Fibroblast of the aortic adventitia (primary cell): ENCODE data around the gene MANEAL. TPM values are rescaled to one million over a fixed set of nuclear protein-coding genes. Genes with fewer than 3 reads are reported as not detected.
"Not testable (repeated sequence)": the region's sequence is repeated elsewhere in the genome, so short reads cannot be mapped to it uniquely, and the experiment has no call there.

Experiments
- DNase-seq: peaks from one replicate; pipeline ENCODE4 v3.0.0-alpha.2; 2010; ENCODE audit warnings: low read depth
- H3K4me3 ChIP-seq: 2 replicates; pipeline ENCODE4 v1.5.1; 2011; ENCODE audit warnings: low read depth, mild to moderate bottlenecking, control low read depth, low read length, moderate library complexity
- total RNA-seq: library from RNA; depleted of rRNA; stranded (reverse); fragments of >200 nt; gene quantifications from 2 replicates; pipeline ENCODE4 v1.2.3, GENCODE V29; 2012; ENCODE audit warnings: low replicate concordance
- TF ChIP-seq, protein P1 (sequence below): IDR thresholded peaks from 2 replicates; pipeline ENCODE4 v1.5.1; 2011; ENCODE audit warnings: mild to moderate bottlenecking, low read length, control low read depth, inconsistent platforms; ENCODE audit not compliant: insufficient read depth

Gene MANEAL
- total RNA-seq, 1 donor: 0.99 TPM

DNA sequence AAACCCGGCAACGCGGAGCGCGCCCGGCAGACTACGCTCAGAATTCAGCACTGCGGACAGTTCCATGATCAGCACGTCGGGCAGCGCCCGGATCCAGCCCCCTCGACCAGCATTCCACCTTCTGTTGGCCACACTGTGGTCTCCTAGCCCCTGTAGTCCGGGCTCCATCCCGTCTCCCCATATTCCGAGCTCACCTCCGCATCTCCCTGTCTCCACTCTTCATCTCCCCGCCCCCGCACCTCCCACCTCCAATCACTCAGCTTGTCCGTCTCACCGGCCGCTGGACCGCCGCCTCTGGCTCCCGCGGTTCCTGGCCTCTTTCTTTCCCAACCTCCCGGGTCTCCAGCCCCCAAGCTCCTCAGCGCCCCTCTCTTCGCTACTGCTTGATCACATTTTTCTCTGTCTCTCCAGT is 29.2 kb upstream of the MANEAL start:
- TF ChIP-seq, protein P1, sequence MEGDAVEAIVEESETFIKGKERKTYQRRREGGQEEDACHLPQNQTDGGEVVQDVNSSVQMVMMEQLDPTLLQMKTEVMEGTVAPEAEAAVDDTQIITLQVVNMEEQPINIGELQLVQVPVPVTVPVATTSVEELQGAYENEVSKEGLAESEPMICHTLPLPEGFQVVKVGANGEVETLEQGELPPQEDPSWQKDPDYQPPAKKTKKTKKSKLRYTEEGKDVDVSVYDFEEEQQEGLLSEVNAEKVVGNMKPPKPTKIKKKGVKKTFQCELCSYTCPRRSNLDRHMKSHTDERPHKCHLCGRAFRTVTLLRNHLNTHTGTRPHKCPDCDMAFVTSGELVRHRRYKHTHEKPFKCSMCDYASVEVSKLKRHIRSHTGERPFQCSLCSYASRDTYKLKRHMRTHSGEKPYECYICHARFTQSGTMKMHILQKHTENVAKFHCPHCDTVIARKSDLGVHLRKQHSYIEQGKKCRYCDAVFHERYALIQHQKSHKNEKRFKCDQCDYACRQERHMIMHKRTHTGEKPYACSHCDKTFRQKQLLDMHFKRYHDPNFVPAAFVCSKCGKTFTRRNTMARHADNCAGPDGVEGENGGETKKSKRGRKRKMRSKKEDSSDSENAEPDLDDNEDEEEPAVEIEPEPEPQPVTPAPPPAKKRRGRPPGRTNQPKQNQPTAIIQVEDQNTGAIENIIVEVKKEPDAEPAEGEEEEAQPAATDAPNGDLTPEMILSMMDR: no peak
- DNase-seq: peak; percentile 45
- no peak overlapping the region for H3K4me3 ChIP-seq

DNA sequence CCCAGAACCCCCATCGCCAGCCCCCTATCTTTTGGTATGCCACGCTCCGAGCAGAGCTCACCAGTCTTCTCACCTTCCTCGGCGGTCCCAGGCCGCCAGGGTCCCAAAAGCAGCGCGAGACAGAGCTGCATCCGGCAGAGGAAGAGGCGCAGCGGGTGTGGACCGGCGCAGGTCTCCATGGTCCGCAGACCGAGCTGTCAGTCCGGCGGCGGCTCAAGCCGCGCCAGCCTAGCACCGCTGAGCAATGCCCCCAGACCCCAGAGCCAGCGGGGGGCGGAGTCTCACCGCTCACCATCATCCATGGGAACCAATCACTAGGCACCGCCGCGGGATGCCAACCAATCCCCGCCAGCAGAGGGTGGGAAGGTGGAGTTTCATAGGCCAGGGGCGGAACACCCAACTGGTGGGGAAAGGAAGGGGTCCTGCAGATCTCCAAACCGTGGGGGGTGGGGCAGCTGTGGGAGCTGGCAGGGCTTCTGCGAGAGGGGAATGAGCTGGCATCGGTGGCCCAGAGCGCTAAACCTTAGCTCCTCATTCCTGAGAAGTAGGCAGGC is 28.7 kb upstream of the MANEAL start, which contains the start of gene EPHA10:
TSS of gene EPHA10 (minus strand) at position 233 of the 554 bp plus-strand sequence. CDS start at position 179, 54 bp downstream.
- H3K4me3 ChIP-seq: no peak within 1 kb of the TSS
- no peak for DNase-seq
- TF ChIP-seq, protein P1: no peak

DNA sequence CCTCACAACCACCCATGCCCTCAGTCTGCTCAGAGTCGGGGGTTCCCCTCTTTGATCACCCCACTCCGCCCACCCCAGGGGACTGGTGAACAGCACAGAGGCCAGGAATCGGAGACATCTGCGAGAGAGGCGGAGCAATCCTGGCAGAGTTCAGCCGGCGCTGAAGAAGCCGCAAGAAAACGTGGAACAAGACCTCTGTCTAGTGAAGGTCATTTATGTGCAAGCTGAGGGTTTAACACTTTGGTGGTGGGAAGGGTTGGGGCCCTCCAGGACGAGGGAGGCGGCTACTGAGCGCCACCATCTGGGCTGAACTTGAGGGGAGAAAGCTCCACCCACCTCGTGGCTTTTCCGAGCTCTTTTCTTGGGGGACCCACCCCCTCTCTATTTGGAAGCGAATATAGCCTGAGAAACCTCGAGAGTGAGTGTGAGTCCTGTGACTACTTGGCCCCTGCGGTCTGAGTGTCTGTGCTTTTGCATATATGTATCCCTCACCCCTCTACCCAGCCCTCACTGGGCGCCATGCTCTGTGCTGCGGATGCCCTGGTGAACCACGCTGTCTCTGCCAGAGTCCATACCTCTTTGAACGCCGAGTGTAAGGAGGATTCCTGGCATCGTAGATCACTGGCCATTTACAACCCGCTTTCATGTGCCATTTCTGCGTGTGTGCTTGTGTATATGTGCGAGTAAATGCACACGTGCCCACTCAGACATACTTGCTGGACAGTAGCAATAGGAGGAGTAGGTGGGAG is 27.6 kb upstream of the MANEAL start:
- no peak for DNase-seq
- H3K4me3 ChIP-seq: no peak overlapping the region
- TF ChIP-seq, protein P1: no peak

DNA sequence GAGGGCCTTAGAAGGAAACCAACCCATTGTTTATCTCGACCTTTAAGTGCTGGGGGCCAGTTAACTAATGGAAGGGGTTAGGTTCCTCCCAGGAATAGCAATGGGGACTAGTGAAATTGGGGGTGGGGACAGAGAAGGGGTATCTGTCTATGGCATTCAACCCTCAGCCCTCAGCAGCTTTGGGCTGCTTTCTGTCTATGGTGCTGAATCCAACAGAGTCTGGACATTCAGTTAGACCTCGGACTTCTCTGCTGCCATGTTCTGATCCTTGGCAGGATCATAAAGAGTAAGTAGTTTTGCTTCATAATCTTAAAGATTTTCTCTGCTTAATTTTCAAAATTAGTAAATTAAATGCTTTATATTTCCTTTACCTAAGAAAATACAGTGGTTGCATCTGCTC is 26.2 kb upstream of the MANEAL start:
- TF ChIP-seq, protein P1: no peak
- DNase-seq: no peak
- H3K4me3 ChIP-seq: no peak overlapping the region

DNA sequence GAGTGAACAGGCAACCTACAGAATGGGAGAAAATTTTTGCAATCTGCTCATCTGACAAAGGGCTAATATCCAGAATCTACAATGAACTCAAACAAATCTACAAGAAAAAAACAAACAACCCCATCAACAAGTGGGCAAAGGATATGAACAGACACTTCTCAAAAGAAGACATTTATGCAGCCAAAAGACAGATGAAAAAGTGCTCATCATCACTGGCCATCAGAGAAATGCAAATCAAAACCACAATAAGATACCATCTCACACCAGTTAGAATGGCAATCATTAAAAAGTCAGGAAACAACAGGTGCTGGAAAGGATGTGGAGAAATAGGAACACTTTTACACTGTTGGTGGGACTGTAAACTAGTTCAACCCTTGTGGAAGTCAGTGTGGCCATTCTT is 22.2 kb upstream of the MANEAL start:
- DNase-seq: not testable (repeated sequence)

DNA sequence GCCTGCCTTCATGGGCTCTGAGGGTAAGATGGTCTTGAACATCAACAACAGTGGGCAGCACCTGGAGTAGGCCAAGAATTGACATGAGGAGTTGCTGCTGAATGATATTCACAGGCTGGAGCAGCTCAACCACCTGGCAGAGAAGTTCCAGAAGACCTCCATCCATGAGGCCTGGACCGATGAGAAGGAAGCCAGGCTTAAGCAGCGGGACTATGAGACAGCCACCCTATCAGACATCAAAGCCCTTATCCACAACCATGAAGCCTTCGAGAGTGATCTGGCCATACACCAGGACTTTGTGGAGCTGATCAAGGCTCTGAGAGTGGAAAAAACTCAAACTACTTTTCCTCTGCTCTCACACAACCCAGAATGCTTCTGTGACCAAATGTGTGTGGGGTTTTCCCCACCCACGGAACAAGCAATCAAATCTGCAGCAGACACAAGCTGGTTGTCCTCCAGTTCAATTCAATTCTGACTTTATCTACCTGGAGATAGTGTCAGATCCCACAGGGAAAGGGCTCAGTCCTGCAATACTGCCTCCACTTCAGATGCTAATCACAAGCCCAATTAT is 16.6 kb upstream of the MANEAL start:
- DNase-seq: no peak

More for the DNA sequence above, 22.2 kb upstream of the MANEAL start:
- H3K4me3 ChIP-seq: not testable (repeated sequence)

DNA sequence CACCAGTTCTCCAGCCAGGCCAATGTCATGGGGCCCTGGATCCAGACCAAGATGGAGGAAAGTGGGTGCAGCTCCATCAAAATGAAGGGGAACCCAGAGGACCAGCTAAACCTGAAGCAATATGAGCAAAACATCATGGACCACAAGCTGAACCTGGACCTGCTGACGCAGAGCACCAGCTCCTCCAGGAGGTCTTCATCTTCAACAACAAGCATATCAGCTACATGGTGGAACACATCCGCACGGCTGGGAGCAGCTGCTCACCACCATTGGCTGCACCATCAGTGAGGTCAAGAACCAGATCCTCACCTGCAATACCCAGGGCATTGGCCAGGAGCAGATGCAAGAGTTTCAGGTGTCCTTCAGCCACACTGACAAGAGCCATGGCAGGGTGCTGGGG is 15.0 kb upstream of the MANEAL start:
- DNase-seq: no peak

More for the DNA sequence above, 16.6 kb upstream of the MANEAL start:
- TF ChIP-seq, protein P1: no peak
- H3K4me3 ChIP-seq: no peak overlapping the region

More for the DNA sequence above, 15.0 kb upstream of the MANEAL start:
- H3K4me3 ChIP-seq: no peak overlapping the region
- TF ChIP-seq, protein P1: no peak
